SKM-1 (cell line): ENCODE results near the gene ZMIZ1.
"Not testable (repeated sequence)": the region's sequence is repeated elsewhere in the genome, so short reads cannot be mapped to it uniquely, and the experiment has no call there.

Experiments used
- DNase-seq: peaks from one replicate; lab custom pipeline; 2025; ENCODE audit not compliant: unreplicated experiment; lab: John Stamatoyannopoulos, UW

ZMIZ1 gene

GRCh38 chr10:79029478-79030390 is 39.0 kb upstream of the ZMIZ1 start:
- DNase-seq, result no peak

- no peak for DNase-seq
These were observed 38.1 kb upstream of the ZMIZ1 start for GRCh38 chr10:79030705-79031104.

- DNase-seq, result no peak
These were observed 37.0 kb upstream of the ZMIZ1 start for GRCh38 chr10:79031723-79032122.

- DNase-seq, result no peak
These were observed 34.4 kb upstream of the ZMIZ1 start for GRCh38 chr10:79034271-79034876.

GRCh38 chr10:79036416-79036815 is 32.4 kb upstream of the ZMIZ1 start:
- DNase-seq, result not testable (repeated sequence)

GRCh38 chr10:79038104-79038840 is 30.5 kb upstream of the ZMIZ1 start:
- DNase-seq, result no peak

- no peak for DNase-seq
These were observed 29.9 kb upstream of the ZMIZ1 start for GRCh38 chr10:79038841-79039201.

GRCh38 chr10:79042639-79043411 is 25.9 kb upstream of the ZMIZ1 start:
- no peak for DNase-seq

- no peak for DNase-seq
These were observed 24.6 kb upstream of the ZMIZ1 start for GRCh38 chr10:79044036-79044632.

- no peak for DNase-seq
These were observed 23.9 kb upstream of the ZMIZ1 start for GRCh38 chr10:79044846-79045245.

GRCh38 chr10:79045566-79046175 is 23.1 kb upstream of the ZMIZ1 start:
- DNase-seq, result no peak

GRCh38 chr10:79046326-79046725 is 22.4 kb upstream of the ZMIZ1 start:
- no peak for DNase-seq

- no peak for DNase-seq
These were observed 21.8 kb upstream of the ZMIZ1 start for GRCh38 chr10:79046741-79047583.

- no peak for DNase-seq
These were observed 21.2 kb upstream of the ZMIZ1 start for GRCh38 chr10:79047584-79047874.

- DNase-seq, result peak; percentile 65
These were observed 20.7 kb upstream of the ZMIZ1 start for GRCh38 chr10:79047875-79048638.

- DNase-seq, result no peak
These were observed 19.9 kb upstream of the ZMIZ1 start for GRCh38 chr10:79048639-79049550.

- DNase-seq, result no peak
These were observed 18.6 kb upstream of the ZMIZ1 start for GRCh38 chr10:79049931-79050895.
